Heart left ventricle (tissue), 16 donors: ENCODE results near the gene STEAP1B. TPM values are rescaled to one million over a fixed set of nuclear protein-coding genes. Genes with fewer than 3 reads are reported as not detected.

Experiments used
- ATAC-seq, 4 donors: fragments of 200-7000 bp; cut with Tn5 transposase; one replicate each; pipeline ENCODE4 v1.9.1; 2020 to 2022; ENCODE audit warnings: moderate library complexity in 4 of 4, mild to moderate bottlenecking in 3 of 4, moderate number of reproducible peaks in 1 of 4
- DNase-seq, 5 donors: peaks; one replicate each; pipeline ENCODE4 v3.0.0-alpha.2; 2020
- H3K27ac ChIP-seq, 12 donors: fragments of 200-600 bp; sonication (generic) in 4 of 12; one replicate each; pipeline versions ENCODE4 v1.5.0 to v1.8.0; 2016 to 2022; ENCODE audit warnings: mild to moderate bottlenecking in 2 of 12
- H3K27me3 ChIP-seq, 9 donors: fragments of 200-600 bp; sonication (generic) in 2 of 9; one replicate each; pipeline versions ENCODE4 v1.5.1 to v1.8.0; 2016 to 2022; ENCODE audit warnings: mild to moderate bottlenecking in 3 of 9
- H3K36me3 ChIP-seq, 9 donors: fragments of 200-600 bp; sonication (generic) in 2 of 9; one replicate each; pipeline versions ENCODE4 v1.5.0 to v1.8.0; 2018 to 2022; ENCODE audit warnings: mild to moderate bottlenecking in 2 of 9
- H3K4me1 ChIP-seq, 12 donors: fragments of 200-600 bp; sonication (generic) in 4 of 12; one replicate each; pipeline versions ENCODE4 v1.5.0 to v1.8.0; 2016 to 2022; ENCODE audit warnings: mild to moderate bottlenecking in 3 of 12
- H3K4me3 ChIP-seq, 12 donors: fragments of 200-600 bp; sonication (generic) in 4 of 12; one replicate each; pipeline versions ENCODE4 v1.5.0 to v1.8.0; 2017 to 2022; ENCODE audit warnings: mild to moderate bottlenecking in 9 of 12, moderate library complexity in 4 of 12
- H3K9me3 ChIP-seq, 12 donors: fragments of 200-600 bp; sonication (generic) in 4 of 12; one replicate each; pipeline versions ENCODE4 v1.5.0 to v1.8.0; 2016 to 2022; ENCODE audit warnings: mild to moderate bottlenecking in 1 of 12
- POLR2A ChIP-seq, 2 donors: fragments of 450-650 bp; IDR thresholded peaks; one replicate each; pipeline ENCODE4 v1.6.1; 2017; ENCODE audit warnings: antibody characterized with exemption in 2 of 2, mild to moderate bottlenecking in 2 of 2, moderate library complexity in 2 of 2
- WGBS, 4 donors: extraction: QIAGEN DNeasy Blood & Tissue Kit in 2 of 4; methylation state at CpG; one replicate each; pipeline versions ENCODE4 v1.1.5 to v1.1.7; 2013 to 2018; 5-methylcytosine and 5-hydroxymethylcytosine counted together
- intact Hi-C, 10 donors: fragments of 100-400 bp; cut with DNase I; formaldehyde crosslinking; loops; one replicate each; pipeline versions ENCODE4 v1.11.1 to v1.14.2; 2022
- polyA plus RNA-seq, 2 donors: library from polyadenylated mRNA; stranded (reverse); fragments of 200-250 nt; gene quantifications; one replicate each; pipeline ENCODE4 v1.2.3, GENCODE V29; 2013
- total RNA-seq, 9 donors: library from RNA; depleted of rRNA in 2 of 9; stranded (reverse); fragments of >200 nt in 2 of 9; fragmentation: NEBNext Ultra II Directional in 3 of 9; extraction: Animal tissue kit (Norgen Biotek cat#: 25700) in 3 of 9; gene quantifications; one replicate each; pipeline versions ENCODE4 v1.1.0 to v1.2.4, GENCODE V29; 2016 to 2023
- TF ChIP-seq, protein P1 (sequence below), 12 donors: fragments of 200-600 bp; sonication (generic) in 4 of 12; IDR thresholded peaks; one replicate each; pipeline versions ENCODE4 v1.5.0 to v1.8.0; 2018 to 2022; ENCODE audit warnings: antibody characterized with exemption in 12 of 12, mild to moderate bottlenecking in 5 of 12
- donor health status: ischemic (EF 13 %, LVEDD 7.1; RV severe dilation, severe dysfunction).
- donor health status: healthy with polysubstance abuse.
- donor health status: DM: no; HTN: yes; CAD: no.
- donor health status: DM: no; HTN: no; CAD: no.
- donor health status: ischemic (EF 25% LVEDD 6.9; RV normal size, moderate dysfunction).
- donor health status: ischemic (EF 25% LVEDD 5.7; RV mildly dilated, moderate dysfunction).
- donor health status: healthy.
- donor health status: DM: yes; HTN: yes; CAD: no.
- donor health status: ischemic (EF 35%, LVEDD 5.7; RV mildly dilated, moderate dysfunction).
- donor health status: nonischemic (EF 11% LVEDD 7.7; RV severe dilation, severe dysfunction).
- donor health status: DM: yes; HTN: yes; CAD: no.
- donor health status: PGD.
- donor health status: ischemic (EF 29% LVEDD 5.4; RV normal size, mild dysfunction).
- donor health status: nonischemic (EF 23%, LVEDD 6.1; RV moderate dilation, normal function).

Gene STEAP1B
- total and polyA plus RNA-seq, 11 donors = 0.26 to 1.7 (median 0.51) TPM; not detected in 2

DNA sequence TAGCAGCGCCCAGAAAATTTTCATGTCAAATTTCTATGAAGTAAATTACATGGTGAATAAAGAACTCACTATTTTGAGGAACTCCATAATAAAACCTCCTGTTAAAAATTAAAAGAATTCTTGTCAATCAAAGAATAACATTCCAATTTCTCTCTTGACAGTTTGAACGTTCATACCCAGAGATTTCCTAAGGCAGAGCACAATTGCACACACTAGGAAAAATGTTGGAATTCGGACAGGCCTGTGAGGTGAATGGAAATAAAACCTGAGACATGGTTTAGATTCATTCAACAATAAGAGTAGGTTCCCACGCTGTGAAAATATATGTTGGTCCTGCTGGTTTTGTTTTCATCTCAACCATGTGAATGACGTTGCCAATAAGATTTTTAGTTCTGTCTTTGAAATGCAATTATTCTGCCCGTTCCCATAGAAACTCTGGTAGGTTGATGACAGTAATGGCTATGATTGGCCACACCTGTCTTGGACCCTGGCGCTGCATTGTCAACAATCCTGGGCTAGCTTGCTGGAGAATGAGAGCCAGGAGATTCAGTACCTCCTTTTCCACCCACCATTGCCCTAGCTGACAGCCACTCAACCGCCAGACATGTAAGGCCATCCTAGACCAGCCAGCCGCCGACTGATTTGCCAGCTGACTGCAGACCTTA lies 99.7 kb downstream of the STEAP1B start:
- H3K4me3 ChIP-seq = no peak overlapping the region
- WGBS, 4 donors = 77 to 85% (median 82%) methylated on average over 10 of the region's 10 CpGs
- intact Hi-C loops = no loop called here
- TF ChIP-seq, protein P1, sequence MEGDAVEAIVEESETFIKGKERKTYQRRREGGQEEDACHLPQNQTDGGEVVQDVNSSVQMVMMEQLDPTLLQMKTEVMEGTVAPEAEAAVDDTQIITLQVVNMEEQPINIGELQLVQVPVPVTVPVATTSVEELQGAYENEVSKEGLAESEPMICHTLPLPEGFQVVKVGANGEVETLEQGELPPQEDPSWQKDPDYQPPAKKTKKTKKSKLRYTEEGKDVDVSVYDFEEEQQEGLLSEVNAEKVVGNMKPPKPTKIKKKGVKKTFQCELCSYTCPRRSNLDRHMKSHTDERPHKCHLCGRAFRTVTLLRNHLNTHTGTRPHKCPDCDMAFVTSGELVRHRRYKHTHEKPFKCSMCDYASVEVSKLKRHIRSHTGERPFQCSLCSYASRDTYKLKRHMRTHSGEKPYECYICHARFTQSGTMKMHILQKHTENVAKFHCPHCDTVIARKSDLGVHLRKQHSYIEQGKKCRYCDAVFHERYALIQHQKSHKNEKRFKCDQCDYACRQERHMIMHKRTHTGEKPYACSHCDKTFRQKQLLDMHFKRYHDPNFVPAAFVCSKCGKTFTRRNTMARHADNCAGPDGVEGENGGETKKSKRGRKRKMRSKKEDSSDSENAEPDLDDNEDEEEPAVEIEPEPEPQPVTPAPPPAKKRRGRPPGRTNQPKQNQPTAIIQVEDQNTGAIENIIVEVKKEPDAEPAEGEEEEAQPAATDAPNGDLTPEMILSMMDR (IDR thresholded peaks at IDR 0.05) = no peak
- TF ChIP-seq POLR2A (IDR thresholded peaks at IDR 0.05) = no peak
- no peaks in the 10 kb centered on the region for H3K27me3 ChIP-seq
- H3K4me1 ChIP-seq = peaks cover 0 to 4% (median 0%) of the 10 kb centered on the region in 12 donors
- H3K9me3 ChIP-seq = no peaks in the 10 kb centered on the region
- no peak overlapping the region for H3K27ac ChIP-seq
- DNase-seq (no peak), ATAC-seq (no peak)
- no peaks in the 10 kb centered on the region for H3K36me3 ChIP-seq

DNA sequence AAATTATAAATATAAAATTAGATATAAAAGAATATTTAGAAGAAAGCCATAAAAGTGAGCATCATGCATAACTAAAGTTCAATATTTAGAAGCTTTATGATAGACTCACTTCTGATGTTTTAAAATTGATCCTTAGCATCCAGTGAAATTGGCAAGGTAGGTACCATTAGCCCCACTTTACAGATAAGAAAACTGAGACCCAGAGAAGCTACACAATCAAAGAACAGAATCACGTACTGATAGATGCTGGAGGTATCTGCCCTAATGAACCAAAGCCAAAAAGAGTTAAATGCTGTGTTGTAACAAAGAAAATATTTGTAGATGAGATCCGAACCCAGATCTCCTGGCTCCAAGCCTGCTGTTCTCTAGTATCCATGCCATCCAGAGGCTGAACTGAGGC lies 100.4 kb downstream of the STEAP1B start:
- WGBS, 4 donors = 79 to 90% (median 87%) methylated on average over 2 of the region's 2 CpGs
- intact Hi-C loops = no loop called here
- ATAC-seq (no peak), DNase-seq (no peak)
- H3K36me3 ChIP-seq = no peaks in the 10 kb centered on the region
- H3K27me3 ChIP-seq = no peaks in the 10 kb centered on the region
- no peak overlapping the region for H3K27ac ChIP-seq
- no peak overlapping the region for H3K4me3 ChIP-seq
- H3K9me3 ChIP-seq = no peaks in the 10 kb centered on the region
- peaks cover 0 to 4% (median 0%) of the 10 kb centered on the region in 12 donors for H3K4me1 ChIP-seq
- no peak for TF ChIP-seq POLR2A (IDR thresholded peaks at IDR 0.05)
- TF ChIP-seq, protein P1 (IDR thresholded peaks at IDR 0.05) = no peak

DNA sequence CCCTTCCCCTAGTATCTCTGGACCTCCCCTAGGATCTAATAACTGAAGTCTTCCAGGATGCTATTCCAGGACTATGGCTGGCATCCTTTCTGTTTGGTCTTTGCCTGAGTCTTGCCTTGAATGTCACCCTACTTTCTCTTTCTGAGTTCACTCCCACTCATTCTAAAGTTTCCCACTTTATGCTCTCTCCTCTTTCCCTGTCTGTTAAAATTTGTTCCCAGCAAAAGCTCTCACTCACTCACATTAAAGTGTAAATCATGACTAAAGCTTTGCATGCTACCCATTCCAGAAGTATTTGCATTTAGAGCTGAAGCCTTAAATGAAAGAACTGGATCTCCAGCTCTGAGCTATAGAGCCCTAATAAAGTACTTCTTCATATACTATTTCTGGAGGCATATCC lies 100.9 kb downstream of the STEAP1B start:
- peaks cover 0 to 4% (median 0%) of the 10 kb centered on the region in 12 donors for H3K4me1 ChIP-seq
- TF ChIP-seq POLR2A (IDR thresholded peaks at IDR 0.05) = no peak
- TF ChIP-seq, protein P1 (IDR thresholded peaks at IDR 0.05) = no peak
- H3K27ac ChIP-seq = no peak overlapping the region
- no peaks in the 10 kb centered on the region for H3K27me3 ChIP-seq
- no peaks in the 10 kb centered on the region for H3K36me3 ChIP-seq
- H3K4me3 ChIP-seq = no peak overlapping the region
- DNase-seq = no peak
- intact Hi-C loops = no loop called here
- no peaks in the 10 kb centered on the region for H3K9me3 ChIP-seq
- no peak for ATAC-seq

DNA sequence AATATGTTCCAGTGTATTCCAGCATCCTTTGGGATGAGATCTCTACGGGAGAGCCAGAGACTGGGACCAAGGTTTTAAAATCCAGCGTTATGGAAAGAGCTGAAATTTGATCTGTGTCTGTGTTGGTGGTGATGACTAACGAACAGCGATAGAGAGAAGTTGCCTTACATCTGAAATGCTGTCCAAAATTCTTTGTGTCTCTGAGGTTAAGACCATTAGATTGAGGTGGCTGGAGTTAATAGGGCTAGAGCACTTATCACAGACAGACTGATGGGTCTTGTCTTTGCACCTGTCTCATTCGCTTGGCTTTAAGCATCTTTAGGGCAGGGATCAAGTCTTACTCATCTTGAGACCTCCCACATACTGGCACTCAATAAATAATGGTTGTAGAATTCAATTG lies 102.0 kb downstream of the STEAP1B start:
- Histone ChIP-seq H3K9me3 (no peaks in the 10 kb centered on the region), H3K4me3 (no peak overlapping the region), H3K36me3 (no peaks in the 10 kb centered on the region), H3K27ac (no peak overlapping the region), H3K27me3 (no peaks in the 10 kb centered on the region), H3K4me1 (peaks cover 0 to 4% (median 0%) of the 10 kb centered on the region in 12 donors)
- ATAC-seq = no peak
- no peak for DNase-seq
- intact Hi-C loops = no loop called here
- TF ChIP-seq, protein P1 (IDR thresholded peaks at IDR 0.05) = no peak
- TF ChIP-seq POLR2A (IDR thresholded peaks at IDR 0.05) = no peak
- WGBS, 4 donors = 62 to 72% (median 68%) methylated on average over 5 of the region's 5 CpGs
